B cell (primary cell): Measurements from ENCODE around the gene SKP2. TPM values are rescaled to one million over a fixed set of nuclear protein-coding genes. Genes with fewer than 3 reads are reported as not detected.

ENCODE experiments used
- ATAC-seq: fragments of 200-7000 bp; cut with Tn5 transposase; one replicate; pipeline ENCODE4 v1.10.0; 2021; ENCODE audit warnings: low read depth, mild to moderate bottlenecking, moderate number of reproducible peaks, moderate library complexity
- CTCF ChIA-PET: fragments of 350-600 bp; sonication (Branson Sonifier 250); formaldehyde crosslinking; loops from one replicate; lab custom pipeline; 2021; ENCODE audit warnings: antibody characterized with exemption, inconsistent platforms; lab: Charles Lee
- POLR2A ChIA-PET: fragments of 350-600 bp; sonication (Branson Sonifier 250); formaldehyde crosslinking; loops from one replicate; lab custom pipeline; 2021; ENCODE audit warnings: antibody characterized with exemption; lab: Charles Lee
- DNase-seq: peaks from one replicate; pipeline ENCODE4 v3.0.0; 2013
- H2AFZ ChIP-seq: 2 replicates; pipeline ENCODE4 v1.6.1; 2012; ENCODE audit warnings: mild to moderate bottlenecking, low read depth, low read length; ENCODE audit not compliant: insufficient read depth, poor library complexity, severe bottlenecking
- H3K27ac ChIP-seq, 2 donors: 1 replicate in 1 of 2; 2 replicates in 1 of 2; pipeline ENCODE4 v1.5.1; 2012 to 2013; ENCODE audit warnings: low read length in 2 of 2, mild to moderate bottlenecking in 2 of 2, moderate library complexity in 1 of 2
- H3K27me3 ChIP-seq, 4 experiments: fragments of 200-600 bp in 1 of 4; sonication (generic) in 1 of 4; replicated peaks in 1 of 4; 1 replicate in 2 of 4; 2 replicates in 2 of 4; pipeline versions ENCODE4 v1.6.1 to v1.7.0; 2013 to 2016; ENCODE audit warnings: low read length in 3 of 4, mild to moderate bottlenecking in 2 of 4, mixed read lengths in 1 of 4, moderate library complexity in 1 of 4; ENCODE audit not compliant: insufficient read depth in 4 of 4, control insufficient read depth in 3 of 4; ENCODE audit errors: control extremely low read depth in 1 of 4
- H3K36me3 ChIP-seq, 2 experiments: replicated peaks in 1 of 2; 1 replicate in 1 of 2; 2 replicates in 1 of 2; pipeline versions ENCODE4 v1.6.1 to v1.7.1; 2013; ENCODE audit warnings: low read length in 1 of 2; ENCODE audit not compliant: insufficient read depth in 2 of 2, control insufficient read depth in 1 of 2; ENCODE audit errors: control extremely low read depth in 1 of 2, extremely low read depth in 1 of 2
- H3K4me1 ChIP-seq, 2 donors: fragments of 200-600 bp in 1 of 2; sonication (generic) in 1 of 2; 1 replicate in 1 of 2; 2 replicates in 1 of 2; pipeline versions ENCODE4 v1.5.1 to v1.6.1; 2013 to 2017; ENCODE audit warnings: low read length in 2 of 2; ENCODE audit not compliant: control insufficient read depth in 2 of 2, insufficient read depth in 2 of 2
- H3K4me2 ChIP-seq: replicated peaks from 2 replicates; pipeline ENCODE3; 2012; ENCODE audit warnings: mild to moderate bottlenecking, low read depth, low read length; ENCODE audit not compliant: poor library complexity, severe bottlenecking
- H3K4me3 ChIP-seq, 5 experiments: fragments of 200-600 bp in 1 of 5; sonication (generic) in 1 of 5; 1 replicate in 3 of 5; 2 replicates in 2 of 5; pipeline versions ENCODE4 v1.5.1 to v1.7.0; 2011 to 2016; ENCODE audit warnings: low read length in 4 of 5, mild to moderate bottlenecking in 4 of 5, low read depth in 2 of 5, control low read depth in 1 of 5, moderate library complexity in 1 of 5; ENCODE audit not compliant: insufficient read depth in 1 of 5; ENCODE audit errors: control extremely low read depth in 1 of 5, extremely low read depth in 1 of 5
- H3K79me2 ChIP-seq: fragments of 200-600 bp; sonication (generic); one replicate; pipeline ENCODE4 v1.6.0; 2016; ENCODE audit warnings: low read length; ENCODE audit not compliant: control insufficient read depth, insufficient read depth
- H3K9ac ChIP-seq: fragments of 200-600 bp; sonication (generic); 2 replicates; pipeline ENCODE4 v1.6.1; 2017; ENCODE audit warnings: mild to moderate bottlenecking, low read length, moderate library complexity
- H3K9me3 ChIP-seq, 3 donors: one replicate each; pipeline versions ENCODE4 v1.6.1 to v1.7.1; 2013; ENCODE audit warnings: low read length in 2 of 3; ENCODE audit not compliant: control insufficient read depth in 2 of 3, insufficient read depth in 1 of 3; ENCODE audit errors: control extremely low read depth in 1 of 3
- H4K20me1 ChIP-seq: 2 replicates; pipeline ENCODE4 v1.6.0; 2012; ENCODE audit warnings: mild to moderate bottlenecking, low read length; ENCODE audit not compliant: insufficient read depth, control insufficient read depth, poor library complexity, severe bottlenecking
- H3K27ac Mint-ChIP-seq: one replicate; pipeline ENCODE4 v1.8.0; 2021; ENCODE audit warnings: mixed read lengths
- H3K27me3 Mint-ChIP-seq: one replicate; pipeline ENCODE4 v1.8.0; 2021; ENCODE audit warnings: mixed read lengths
- H3K4me1 Mint-ChIP-seq: one replicate; pipeline ENCODE4 v1.8.0; 2021; ENCODE audit warnings: mixed read lengths
- H3K4me3 Mint-ChIP-seq: one replicate; pipeline ENCODE4 v1.8.0; 2021; ENCODE audit warnings: mixed read lengths
- H3K9me3 Mint-ChIP-seq: one replicate; pipeline ENCODE4 v1.8.0; 2022; ENCODE audit warnings: mixed read lengths; ENCODE audit not compliant: insufficient read depth
- CTCF ChIP-seq: fragments of 200-600 bp; IDR thresholded peaks from one replicate; pipeline ENCODE4 v1.8.0; 2022; ENCODE audit warnings: antibody characterized with exemption, mild to moderate bottlenecking
- EZH2 ChIP-seq: IDR thresholded peaks from 2 replicates; pipeline ENCODE4 v1.6.1; 2012; ENCODE audit warnings: borderline replicate concordance, low read depth, mild to moderate bottlenecking, moderate library complexity, low read length; ENCODE audit not compliant: insufficient read depth, poor library complexity, severe bottlenecking
- WGBS: methylation state at CpG from one replicate; pipeline ENCODE4 v1.1.5; 2013; ENCODE audit warnings: missing lambda C conversion rate; ENCODE audit not compliant: insufficient coverage; 5-methylcytosine and 5-hydroxymethylcytosine counted together
- intact Hi-C: fragments of 100-400 bp; cut with micrococcal nuclease; formaldehyde crosslinking; loops from one replicate; pipeline ENCODE4 v1.10.0; 2022
- polyA plus RNA-seq: library from polyadenylated mRNA; depleted of rRNA; stranded (reverse); fragments of >200 nt; gene quantifications from 2 replicates; pipeline ENCODE4 v1.2.3, GENCODE V29; 2012
- total RNA-seq, 2 donors: library from RNA; stranded (reverse); fragments of 120-200 nt in 1 of 2; gene quantifications; 1 replicate in 1 of 2; 2 replicates in 1 of 2; pipeline versions ENCODE4 v1.2.3 to v1.2.4, GENCODE V29; 2013 to 2022

SKP2 gene
- total and polyA plus RNA-seq, 2 donors (not counting 1 experiment from before 2014, with no cell fraction given) = 26.7 to 27.1 TPM

- ChIA-PET POLR2A (no interaction called here), CTCF (no interaction called here)
Measured at GRCh38 chr5:36111238-36111637, 40.7 kb upstream of the SKP2 start.

GRCh38 chr5:36125868-36126267 is 26.0 kb upstream of the SKP2 start:
- POLR2A ChIA-PET = no interaction called here

More at GRCh38 chr5:36111238-36111637, 40.7 kb upstream of the SKP2 start:
- Mint-ChIP-seq H3K4me3 (no peak overlapping the region), H3K9me3 (no peaks in the 10 kb centered on the region), H3K27me3 (no peaks in the 10 kb centered on the region), H3K27ac (no peak overlapping the region), H3K4me1 (no peaks in the 10 kb centered on the region)
- no peak for ATAC-seq
- Histone ChIP-seq H3K79me2 (no peaks in the 10 kb centered on the region), H3K4me3 (no peak overlapping the region), H3K36me3 (peaks cover 14 to 47% of the 10 kb centered on the region in 2 experiments), H3K9me3 (no peaks in the 10 kb centered on the region), H4K20me1 (no peaks in the 10 kb centered on the region), H3K9ac (no peak overlapping the region), H3K27me3 (no peaks in the 10 kb centered on the region), H3K4me1 (no peaks in the 10 kb centered on the region), H3K27ac (no peak overlapping the region), H2AFZ (no peak overlapping the region), H3K4me2 (no peak overlapping the region)
- no CpG with 5 or more reads among the region's 1 CpG for WGBS
- no peak for DNase-seq
- intact Hi-C loops = no loop called here
- TF ChIP-seq CTCF (no peak), EZH2 (no peak)

More at GRCh38 chr5:36125868-36126267, 26.0 kb upstream of the SKP2 start:
- Mint-ChIP-seq H3K27ac (no peak overlapping the region), H3K27me3 (no peaks in the 10 kb centered on the region), H3K4me1 (no peaks in the 10 kb centered on the region), H3K9me3 (peaks cover 7% of the 10 kb centered on the region), H3K4me3 (no peak overlapping the region)
- intact Hi-C loops = no loop called here
- no peak overlapping the region for H3K4me2 ChIP-seq
- no peak overlapping the region for H2AFZ ChIP-seq
- DNase-seq (no peak), ATAC-seq (no peak)
- H4K20me1 ChIP-seq = no peaks in the 10 kb centered on the region
- TF ChIP-seq CTCF (no peak), EZH2 (no peak)
- H3K27me3 ChIP-seq = no peaks in the 10 kb centered on the region
- 100% methylated on average over 1 of the region's 1 CpG for WGBS
- no peaks in the 10 kb centered on the region for H3K4me1 ChIP-seq
- H3K9me3 ChIP-seq = peaks cover 0 to 8% (median 7%) of the 10 kb centered on the region in 3 donors
- CTCF ChIA-PET = no interaction called here
- H3K79me2 ChIP-seq = peaks cover 9% of the 10 kb centered on the region
- H3K27ac ChIP-seq = no peak overlapping the region
- no peak overlapping the region for H3K9ac ChIP-seq
- H3K36me3 ChIP-seq = peaks cover 0 to 22% of the 10 kb centered on the region in 2 experiments
- H3K4me3 ChIP-seq = no peak overlapping the region
